Measurements from ENCODE around the gene HOXB13. TPM values are rescaled to one million over a fixed set of nuclear protein-coding genes. Genes with fewer than 3 reads are reported as not detected.

The HOXB13 gene
- not detected in 2 replicates for total RNA-seq

DNA sequence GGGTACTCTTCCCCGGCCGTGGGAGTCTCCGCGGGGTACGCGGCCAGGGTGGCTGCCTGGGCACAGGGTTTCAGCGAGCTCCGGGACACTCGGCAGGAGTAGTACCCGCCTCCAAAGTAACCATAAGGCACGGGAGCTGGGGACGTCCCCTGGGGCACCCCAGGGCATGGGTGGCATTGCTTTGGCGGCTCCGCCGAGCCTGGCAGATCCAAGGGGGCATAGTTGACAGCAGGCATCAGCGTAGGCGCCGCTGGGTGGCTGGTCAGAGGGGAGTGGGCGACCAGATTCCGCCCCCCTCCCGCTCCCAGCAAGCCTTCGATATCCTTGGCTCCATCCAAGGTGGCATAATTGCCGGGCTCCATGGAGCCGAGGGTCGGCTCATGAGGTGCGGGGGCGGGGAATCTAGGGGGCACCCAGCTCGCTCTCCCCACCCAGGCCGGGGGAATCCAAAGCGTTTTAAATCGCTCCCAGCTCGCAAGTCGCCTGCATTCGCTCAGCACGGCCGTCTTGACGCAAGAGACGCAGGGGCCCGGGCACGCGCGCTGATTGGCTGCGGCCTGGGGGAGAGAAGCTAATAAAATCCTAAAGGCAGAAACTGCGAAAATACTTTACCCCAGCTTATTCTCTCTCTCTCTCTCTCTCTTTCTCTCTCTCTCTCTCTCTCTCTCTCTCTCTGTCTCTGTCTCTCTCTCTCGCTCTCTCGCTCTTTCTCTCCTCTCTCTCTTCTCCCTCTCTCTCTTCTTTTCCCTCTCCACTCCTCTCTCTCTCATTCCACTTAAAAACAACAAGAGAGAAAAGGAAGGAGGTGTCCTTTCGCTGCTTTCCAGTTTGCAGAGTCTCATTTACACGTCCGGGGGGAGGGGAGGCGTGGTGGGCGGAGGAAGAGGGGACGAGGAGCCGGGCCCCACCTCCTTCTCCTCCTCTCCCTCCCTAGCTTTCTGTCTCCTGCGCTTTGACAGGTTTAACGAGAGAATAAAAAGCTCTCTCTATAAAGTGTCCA lies at the start of gene HOXB13:
TSS of gene HOXB13 (minus strand) at position 519 of the 1,000 bp plus-strand sequence. CDS start at position 362, 157 bp downstream.

DNA sequence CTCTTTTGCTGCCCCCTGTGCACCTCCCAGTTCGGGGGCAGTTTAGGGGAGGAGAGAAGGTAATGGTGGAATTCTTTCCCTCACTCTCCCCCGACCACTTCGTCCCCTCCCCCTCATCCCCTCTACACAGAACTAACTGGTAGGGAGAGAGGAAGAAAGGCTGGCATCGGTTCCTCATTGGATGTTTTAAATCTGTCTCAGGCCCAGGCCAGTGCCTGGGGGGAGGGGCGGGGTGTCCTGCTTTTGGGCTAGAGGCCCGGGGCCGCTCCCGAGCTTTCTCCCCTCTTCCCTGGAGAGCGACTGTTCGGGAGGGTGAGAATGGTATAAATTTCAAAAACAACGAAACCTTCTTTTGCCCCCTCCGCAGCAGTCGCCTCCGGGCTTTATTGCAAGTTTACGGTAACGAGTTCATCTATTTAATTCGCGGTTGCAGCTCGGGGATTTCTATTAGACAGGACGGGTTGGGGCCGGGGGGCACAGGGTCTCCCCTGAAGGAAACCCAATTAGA lies 5.6 kb downstream of the HOXB13 start, which contains the start of gene PRAC2:
TSS of gene PRAC2 (plus strand) at position 271 of the 508 bp plus-strand sequence. CDS start 1,226 bp downstream, outside the sequence.

DNA sequence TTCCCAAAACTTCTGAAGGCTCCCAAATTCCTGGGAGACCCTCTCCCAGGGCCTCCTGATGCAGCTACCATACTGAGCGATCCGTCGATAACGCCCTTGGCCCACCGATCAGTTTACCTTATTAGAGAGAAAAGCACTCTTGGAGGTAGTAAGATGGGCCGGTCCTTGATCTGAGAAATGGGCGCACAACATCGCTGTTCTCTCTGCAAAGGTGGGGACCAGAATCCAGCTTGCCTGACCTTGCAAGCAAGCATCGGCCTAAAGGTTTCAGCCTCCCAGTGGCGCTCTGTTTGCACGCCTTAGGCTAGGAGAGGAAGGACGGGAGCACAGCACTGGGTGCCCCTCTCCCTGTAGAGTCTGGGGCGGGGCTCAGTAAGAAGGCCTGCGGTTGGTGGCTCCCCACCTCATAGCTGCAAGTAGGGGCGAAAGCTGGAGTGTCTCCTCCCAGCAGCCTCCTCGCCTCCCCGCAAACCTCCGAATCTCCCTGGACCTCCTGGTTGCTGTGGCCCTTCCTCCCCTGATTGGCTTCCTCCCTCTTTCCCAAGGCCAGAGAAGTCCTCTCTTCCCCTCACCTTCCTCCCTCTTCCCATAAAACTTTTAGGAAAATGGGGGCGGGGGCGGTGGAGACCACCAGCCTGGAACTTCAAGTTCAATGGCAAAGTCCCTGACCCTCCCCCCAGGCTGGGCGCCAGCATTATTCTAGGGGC lies 6.2 kb downstream of the HOXB13 start, which contains the start of gene PRAC1:
TSS of gene PRAC1 (minus strand) at position 318 of the 707 bp plus-strand sequence. CDS start at position 192, 126 bp downstream.

Small RNAs within 50 kb of the gene (small RNA-seq; reads per million reads assigned to genes)
- gene AC091179.2 (not detected), gene COX6B1P2 (not detected), gene MIR3185 (not detected), gene RF02132 (not detected), gene RF02133 (not detected), gene RN7SL125P (not detected)

Other genes starting within 250 kb of the HOXB13 start
- gene HOXB1, start 197.7 kb downstream of the HOXB13 start, total RNA-seq = not detected in 2 replicates
- 9.6 and 11.2 TPM in 2 replicates for gene HOXB2, start 183.6 kb downstream of the HOXB13 start, total RNA-seq
- gene HOXB4, start 150.4 kb downstream of the HOXB13 start, total RNA-seq = 1.3 and 2.1 TPM in 2 replicates
- gene HOXB3, start 138.5 kb downstream of the HOXB13 start, total RNA-seq = 11.0 and 13.0 TPM in 2 replicates
- 0.73 TPM in 1 of 2 replicates, not detected in the other for gene HOXB5, start 135.0 kb downstream of the HOXB13 start, total RNA-seq
- gene HOXB6, start 123.8 kb downstream of the HOXB13 start, total RNA-seq = 2.3 and 3.9 TPM in 2 replicates
- gene HOXB7, start 117.7 kb downstream of the HOXB13 start, total RNA-seq = 1.6 and 3.5 TPM in 2 replicates
- gene HOXB8, start 113.5 kb downstream of the HOXB13 start, total RNA-seq = not detected in 2 replicates
- not detected in 2 replicates for gene HOXB9, start 102.4 kb downstream of the HOXB13 start, total RNA-seq
- gene PRAC1, start 6.2 kb downstream of the HOXB13 start, total RNA-seq = not detected in 2 replicates
- not detected in 2 replicates for gene PRAC2, start 5.6 kb downstream of the HOXB13 start, total RNA-seq
- gene TTLL6, start 88.5 kb upstream of the HOXB13 start, total RNA-seq = not detected in 2 replicates
- 73.2 and 89.0 TPM in 2 replicates for gene CALCOCO2, start 102.3 kb upstream of the HOXB13 start, total RNA-seq
- 40.2 and 56.7 TPM in 2 replicates for gene ATP5MC1, start 164.0 kb upstream of the HOXB13 start, total RNA-seq
- 111 and 116 TPM in 2 replicates for gene UBE2Z, start 179.7 kb upstream of the HOXB13 start, total RNA-seq
- gene SNF8, start 216.1 kb upstream of the HOXB13 start, total RNA-seq = 62.5 and 82.3 TPM in 2 replicates
- not detected in 2 replicates for gene GIP, start 239.8 kb upstream of the HOXB13 start, total RNA-seq

All from hair follicle dermal papilla cell (primary cell).